ENCODE results near the gene PIK3R5.

PIK3R5 gene

DNA sequence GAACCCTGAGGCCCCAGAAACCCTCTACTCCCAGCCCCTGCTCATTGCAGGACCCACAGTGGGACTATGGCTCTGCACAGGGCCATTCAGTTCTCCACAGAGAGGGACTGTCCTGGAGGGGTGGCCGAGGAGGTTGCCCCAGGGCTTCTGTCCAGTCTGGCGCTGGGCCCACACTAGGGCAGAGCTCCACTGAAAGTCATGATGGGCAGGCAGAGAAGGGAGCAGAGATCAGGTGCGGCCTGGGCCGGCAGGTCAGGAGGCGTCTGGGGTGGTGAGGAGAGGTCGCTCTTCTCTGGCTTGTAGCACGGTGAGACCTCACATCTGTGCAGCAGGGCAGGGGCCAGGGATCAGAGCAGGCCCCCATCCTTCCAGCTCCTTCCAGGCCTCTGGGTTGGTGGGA, 85.0 kb downstream of the PIK3R5 start:
- Mint-ChIP-seq H3K27me3 (no peaks in the 10 kb centered on the region), H3K36me3 (ENCODE audit: low read depth) (peaks cover 60% of the 10 kb centered on the region), H3K4me1 (ENCODE audit: low read depth) (no peaks in the 10 kb centered on the region), H3K9me3 (no peaks in the 10 kb centered on the region), H3K4me3 (no peak overlapping the region), H3K27ac (peak overlapping the region; percentile 31)

DNA sequence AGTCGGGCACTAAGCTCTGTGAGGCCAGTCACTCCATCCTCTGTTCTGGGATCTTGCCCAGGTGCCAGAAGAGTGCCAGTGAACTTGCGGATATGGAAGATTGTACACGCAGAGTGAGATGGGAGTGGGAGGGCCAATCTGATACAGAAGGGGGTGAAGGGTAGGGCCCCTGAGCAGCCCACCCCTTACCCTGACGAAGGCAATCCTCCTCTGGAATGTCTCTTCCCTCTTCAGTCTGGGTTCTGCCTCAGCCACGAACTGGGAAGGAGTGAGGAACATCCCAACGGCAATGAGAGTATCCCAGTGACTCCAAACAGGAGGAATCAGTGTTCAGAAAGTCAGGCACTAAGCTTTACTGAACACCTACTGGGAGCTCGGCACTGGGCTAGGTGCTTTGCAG, 86.1 kb downstream of the PIK3R5 start:
- H3K4me3 Mint-ChIP-seq = no peak overlapping the region
- H3K4me1 Mint-ChIP-seq (ENCODE audit: low read depth) = peaks cover 6% of the 10 kb centered on the region
- H3K36me3 Mint-ChIP-seq (ENCODE audit: low read depth) = peaks cover 60% of the 10 kb centered on the region
- no peak overlapping the region for H3K27ac Mint-ChIP-seq
- H3K9me3 Mint-ChIP-seq = no peaks in the 10 kb centered on the region
- no peaks in the 10 kb centered on the region for H3K27me3 Mint-ChIP-seq

DNA sequence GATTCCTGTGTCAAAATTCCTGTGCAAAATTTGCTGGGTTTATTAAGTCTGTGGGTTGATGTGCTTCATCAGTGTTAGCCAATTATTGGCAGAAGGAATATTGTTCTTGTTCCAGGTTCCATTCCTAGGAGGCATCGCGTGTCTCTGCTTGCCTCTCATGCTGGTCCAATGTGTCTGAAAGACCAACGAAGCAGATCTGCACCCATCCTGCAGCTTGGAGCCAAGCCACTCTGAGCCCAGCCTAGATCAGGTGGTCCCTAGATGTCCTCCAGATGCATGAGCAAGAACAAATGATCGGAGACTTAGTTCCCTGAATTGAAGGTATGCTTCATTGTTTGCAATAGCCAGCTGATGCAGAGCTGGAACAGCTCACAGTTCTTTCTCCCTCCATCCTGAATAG, 87.5 kb downstream of the PIK3R5 start:
- Mint-ChIP-seq H3K4me1 (ENCODE audit: low read depth) (peaks cover 19% of the 10 kb centered on the region), H3K4me3 (no peak overlapping the region), H3K36me3 (ENCODE audit: low read depth) (peaks cover 49% of the 10 kb centered on the region), H3K27ac (no peak overlapping the region), H3K9me3 (no peaks in the 10 kb centered on the region), H3K27me3 (no peaks in the 10 kb centered on the region)

DNA sequence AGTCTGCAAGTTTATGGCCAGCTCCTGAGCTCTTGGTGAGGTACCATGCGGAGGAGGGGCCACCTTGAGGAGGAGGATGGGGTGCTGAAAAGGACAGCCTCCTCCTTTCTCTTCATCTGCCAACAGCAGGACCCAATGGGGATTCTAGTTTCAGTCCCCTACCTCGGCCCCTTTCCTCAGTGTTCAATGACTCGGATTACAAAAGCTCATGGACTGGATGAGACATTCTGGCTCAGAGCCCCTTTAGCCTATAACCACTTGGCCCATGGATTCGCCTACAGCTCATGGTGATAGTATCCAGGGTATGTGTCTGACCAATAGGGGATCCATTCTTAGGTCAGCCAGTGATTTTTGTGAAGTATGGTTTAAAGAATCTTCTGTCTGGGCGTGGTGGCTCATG, 89.5 kb downstream of the PIK3R5 start:
- H3K4me3 Mint-ChIP-seq = no peak overlapping the region
- no peaks in the 10 kb centered on the region for H3K27me3 Mint-ChIP-seq
- H3K4me1 Mint-ChIP-seq (ENCODE audit: low read depth) = peaks cover 19% of the 10 kb centered on the region
- H3K9me3 Mint-ChIP-seq = no peaks in the 10 kb centered on the region
- no peak overlapping the region for H3K27ac Mint-ChIP-seq
- peaks cover 31% of the 10 kb centered on the region for H3K36me3 Mint-ChIP-seq (ENCODE audit: low read depth)

DNA sequence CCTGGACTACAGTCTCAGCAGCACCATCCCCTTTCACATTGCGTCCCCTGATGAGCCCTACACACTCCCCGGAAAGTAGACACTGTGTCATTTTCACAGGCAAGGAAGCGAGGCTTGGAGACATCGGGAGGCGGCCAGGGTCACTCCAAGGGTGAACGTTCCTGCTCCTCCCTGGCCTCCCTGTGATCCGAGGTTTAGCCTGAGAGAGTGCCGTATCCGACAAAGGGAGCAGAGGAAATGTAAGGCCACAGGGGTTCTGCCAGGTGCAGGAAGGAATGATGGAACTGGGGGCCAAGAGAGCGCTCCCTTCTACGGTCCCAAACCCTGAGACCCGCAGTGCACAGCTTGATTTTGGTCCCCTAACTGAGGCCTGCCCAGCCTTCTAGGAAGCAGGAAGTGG, 90.1 kb downstream of the PIK3R5 start:
- Mint-ChIP-seq H3K27me3 (no peaks in the 10 kb centered on the region), H3K4me3 (no peak overlapping the region), H3K4me1 (ENCODE audit: low read depth) (peaks cover 19% of the 10 kb centered on the region), H3K27ac (no peak overlapping the region), H3K36me3 (ENCODE audit: low read depth) (peaks cover 29% of the 10 kb centered on the region), H3K9me3 (no peaks in the 10 kb centered on the region)

DNA sequence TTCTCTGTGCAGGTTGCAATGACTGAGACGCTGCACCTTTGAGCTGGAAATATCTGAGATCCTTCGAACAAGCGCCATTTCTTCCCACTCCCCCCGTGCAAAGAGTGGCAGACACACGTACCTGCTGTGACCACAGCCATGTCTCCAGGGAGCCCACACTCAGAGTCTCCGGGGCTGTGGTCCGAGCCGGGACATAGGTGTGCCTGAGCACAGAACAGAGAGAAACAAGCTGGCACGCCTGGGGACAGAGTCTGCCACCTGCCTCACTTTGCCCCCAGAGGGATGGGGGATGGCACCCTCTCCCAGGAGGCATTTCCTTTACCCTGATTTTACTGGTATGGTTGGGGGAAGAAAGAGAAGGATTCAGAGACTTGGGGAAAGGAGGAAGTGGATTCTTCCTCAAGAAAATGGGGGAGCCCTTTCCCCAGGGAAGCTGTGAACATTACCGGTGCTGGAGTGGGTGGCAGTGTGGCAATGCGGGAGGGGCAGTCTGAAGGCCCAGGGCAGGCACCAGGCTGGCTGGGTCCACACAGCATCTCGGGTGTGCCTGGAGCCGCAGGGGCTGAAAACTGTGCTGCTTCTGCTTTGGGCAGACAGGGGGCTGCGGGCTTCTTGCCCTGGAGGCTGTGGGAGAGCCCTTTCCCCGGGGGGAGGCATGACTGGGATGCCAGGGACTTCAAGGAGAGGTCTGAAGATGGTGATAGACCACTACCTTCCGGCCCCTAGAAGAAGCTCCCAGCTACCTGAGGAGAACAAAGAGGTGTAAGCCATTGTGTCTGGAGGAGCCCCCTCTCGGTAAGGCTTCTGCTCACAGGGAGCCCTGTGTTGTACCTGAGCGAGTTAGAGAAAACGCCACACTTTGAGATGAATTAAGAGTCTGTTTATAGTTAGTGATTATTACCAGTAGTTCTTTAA, 91.4 kb downstream of the PIK3R5 start:
- no peaks in the 10 kb centered on the region for H3K9me3 Mint-ChIP-seq
- no peak overlapping the region for H3K27ac Mint-ChIP-seq
- H3K27me3 Mint-ChIP-seq = no peaks in the 10 kb centered on the region
- peaks cover 19% of the 10 kb centered on the region for H3K4me1 Mint-ChIP-seq (ENCODE audit: low read depth)
- peaks cover 17% of the 10 kb centered on the region for H3K36me3 Mint-ChIP-seq (ENCODE audit: low read depth)
- no peak overlapping the region for H3K4me3 Mint-ChIP-seq

DNA sequence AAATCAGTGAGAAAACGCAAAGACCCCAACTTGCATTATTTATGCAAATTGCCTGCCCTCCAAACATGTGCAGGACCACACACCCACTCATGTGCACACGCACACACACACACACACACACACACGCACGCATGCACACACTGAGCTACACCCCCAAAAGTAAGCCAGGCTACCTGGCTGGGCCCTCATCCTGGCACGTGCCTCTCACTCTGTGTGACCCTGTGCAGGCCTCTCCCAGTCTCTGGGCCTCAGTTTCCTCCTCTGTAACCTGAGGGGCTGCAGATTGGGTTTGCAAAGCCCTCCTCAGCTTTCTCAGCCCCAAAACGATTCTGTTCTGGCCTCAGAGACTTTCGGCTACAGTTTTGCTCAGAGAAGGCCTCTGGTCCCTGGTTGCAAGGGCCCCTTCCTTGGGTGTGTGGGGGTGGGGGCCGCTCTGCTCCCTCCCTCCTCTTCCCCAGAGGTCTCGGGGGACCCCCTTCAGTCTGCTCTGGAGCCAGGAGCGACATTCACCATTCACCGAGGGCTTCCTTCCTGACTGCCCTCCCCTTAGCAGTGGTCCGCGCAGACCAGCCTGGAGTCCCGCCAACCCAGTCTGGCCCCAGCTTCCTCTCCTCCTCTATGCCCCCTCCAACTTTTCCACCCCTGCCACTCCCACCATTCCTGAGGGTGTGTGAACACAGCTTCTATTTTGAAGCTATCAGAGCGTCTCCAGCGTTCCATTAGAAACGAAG, 92.6 kb downstream of the PIK3R5 start:
- Mint-ChIP-seq H3K4me3 (no peak overlapping the region), H3K27me3 (no peaks in the 10 kb centered on the region), H3K27ac (no peak overlapping the region), H3K4me1 (ENCODE audit: low read depth) (peaks cover 31% of the 10 kb centered on the region), H3K9me3 (no peaks in the 10 kb centered on the region), H3K36me3 (ENCODE audit: low read depth) (peaks cover 10% of the 10 kb centered on the region)

DNA sequence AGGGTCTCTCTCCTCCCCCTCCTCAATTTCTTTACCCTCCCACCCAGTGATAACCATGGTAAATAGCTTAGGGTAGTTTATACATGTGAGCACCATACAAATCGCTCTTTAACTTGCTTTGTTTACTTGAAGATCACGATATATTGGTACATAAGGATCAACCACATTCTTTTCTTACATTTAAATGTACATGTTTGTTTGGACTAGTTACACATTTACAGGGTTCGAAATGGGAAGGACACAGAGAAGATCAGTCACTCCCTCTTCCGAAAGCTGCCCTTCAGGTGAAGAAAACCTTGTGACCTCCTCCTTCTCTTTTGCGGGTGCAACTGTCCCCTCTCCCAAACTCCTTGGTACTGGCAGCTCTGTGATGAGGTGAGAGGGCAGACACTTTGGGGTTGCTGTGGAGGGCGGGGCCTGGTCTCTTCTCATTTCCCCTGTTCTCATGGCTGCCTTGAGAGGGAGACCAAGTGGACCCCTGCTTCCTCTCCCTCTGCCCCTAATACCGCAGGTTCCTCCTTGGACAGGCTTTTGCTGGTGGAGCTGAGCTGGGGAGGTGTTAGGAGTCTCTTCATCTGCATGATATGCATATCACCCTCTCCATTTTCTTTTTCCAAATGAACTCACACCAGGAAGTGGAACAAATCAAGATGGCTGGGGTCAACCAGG, 93.3 kb downstream of the PIK3R5 start:
- H3K36me3 Mint-ChIP-seq (ENCODE audit: low read depth) = peaks cover 4% of the 10 kb centered on the region
- no peaks in the 10 kb centered on the region for H3K27me3 Mint-ChIP-seq
- no peaks in the 10 kb centered on the region for H3K9me3 Mint-ChIP-seq
- peaks cover 38% of the 10 kb centered on the region for H3K4me1 Mint-ChIP-seq (ENCODE audit: low read depth)
- H3K4me3 Mint-ChIP-seq = no peak overlapping the region
- H3K27ac Mint-ChIP-seq = no peak overlapping the region

DNA sequence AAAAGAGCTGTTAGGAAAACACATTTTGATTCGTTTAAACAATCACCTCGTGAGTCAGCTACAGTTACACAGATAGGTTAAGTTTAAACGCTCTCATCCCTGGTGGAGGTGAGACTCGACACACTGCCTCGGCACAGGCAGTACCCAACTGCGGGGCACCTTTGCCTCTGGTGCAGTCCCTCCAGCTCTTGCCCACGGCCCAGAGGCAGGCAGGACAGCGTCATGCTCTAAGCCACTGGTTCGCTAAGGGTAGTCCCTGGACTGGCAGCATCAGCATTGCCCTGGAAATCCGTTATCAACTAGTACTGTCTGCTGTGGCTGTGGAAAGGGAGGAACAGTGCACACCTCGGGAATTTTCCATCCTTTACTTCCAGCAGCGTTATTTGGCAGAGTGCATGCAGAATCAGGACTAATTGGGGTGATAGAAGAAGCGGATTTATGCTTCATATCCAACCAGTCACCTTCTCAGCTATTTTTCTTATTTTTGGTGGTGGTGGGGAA, 94.4 kb downstream of the PIK3R5 start:
- peaks cover 41% of the 10 kb centered on the region for H3K4me1 Mint-ChIP-seq (ENCODE audit: low read depth)
- no peaks in the 10 kb centered on the region for H3K9me3 Mint-ChIP-seq
- no peak overlapping the region for H3K4me3 Mint-ChIP-seq
- no peaks in the 10 kb centered on the region for H3K27me3 Mint-ChIP-seq
- H3K27ac Mint-ChIP-seq = no peak overlapping the region
- H3K36me3 Mint-ChIP-seq (ENCODE audit: low read depth) = no peaks in the 10 kb centered on the region

DNA sequence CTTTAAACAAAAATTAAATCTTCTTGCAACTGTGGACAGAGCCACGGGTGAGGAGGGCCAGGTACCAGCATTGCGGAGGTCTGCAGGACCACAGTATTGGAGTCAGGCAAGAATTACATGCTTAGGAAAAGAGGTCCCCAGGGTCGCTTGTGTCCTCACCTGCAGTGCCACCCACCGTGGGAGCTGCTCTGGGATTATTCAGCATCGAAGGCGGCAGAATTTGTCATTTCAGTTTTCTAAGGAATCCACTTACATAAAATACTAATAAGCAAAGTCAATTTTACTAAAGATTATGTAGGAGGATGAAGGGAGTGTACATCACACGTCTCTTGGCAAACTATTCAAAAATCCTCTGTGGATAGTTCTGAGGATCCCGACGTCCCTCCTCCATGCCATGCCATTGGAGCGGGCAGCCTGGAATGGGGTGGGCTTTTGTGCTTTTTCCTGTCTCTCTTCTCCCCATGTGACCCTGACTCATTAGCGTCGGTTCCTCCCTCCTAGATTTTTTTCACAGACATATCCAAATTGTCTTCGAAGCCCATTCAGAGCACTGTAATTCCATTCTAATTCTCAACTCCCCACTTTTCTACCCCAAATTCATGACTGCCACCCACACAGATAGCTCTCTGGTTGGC, 95.0 kb downstream of the PIK3R5 start:
- Mint-ChIP-seq H3K27me3 (no peaks in the 10 kb centered on the region), H3K4me1 (ENCODE audit: low read depth) (peaks cover 41% of the 10 kb centered on the region), H3K4me3 (no peak overlapping the region), H3K36me3 (ENCODE audit: low read depth) (no peaks in the 10 kb centered on the region), H3K27ac (no peak overlapping the region), H3K9me3 (no peaks in the 10 kb centered on the region)

DNA sequence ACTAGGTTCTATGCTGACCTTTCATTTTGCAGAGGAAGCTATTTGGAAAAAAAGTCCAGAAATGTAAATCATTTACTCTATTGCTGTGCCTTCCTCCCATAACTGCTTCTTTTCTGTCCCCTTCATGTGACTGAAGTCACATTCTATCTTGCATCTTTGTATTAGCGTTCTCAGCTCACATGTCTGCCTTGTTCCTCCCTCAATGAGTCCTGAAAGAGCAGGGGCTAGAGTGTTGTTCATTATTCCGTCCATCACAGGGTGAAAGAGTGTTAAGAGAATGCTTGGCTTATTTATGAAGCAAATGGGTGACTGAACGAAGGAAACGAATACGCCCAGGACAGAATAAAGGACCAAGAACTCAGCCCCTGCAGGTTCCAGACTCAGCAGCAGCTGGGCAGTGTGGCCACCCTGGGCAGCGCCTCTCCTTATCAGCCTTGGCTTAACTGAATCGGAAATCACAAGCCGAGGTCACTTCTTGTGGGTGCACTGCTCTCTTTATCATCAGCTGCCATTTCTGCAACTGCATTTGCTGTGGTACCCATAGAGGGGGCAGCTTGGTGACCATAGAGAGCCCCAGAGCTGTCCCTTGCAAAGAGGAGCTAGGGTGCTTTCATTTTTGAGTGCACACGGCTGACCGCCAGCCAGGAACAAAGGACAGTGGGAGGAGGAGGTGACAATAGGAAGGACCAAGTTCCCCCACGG, 96.2 kb downstream of the PIK3R5 start:
- Mint-ChIP-seq H3K4me3 (no peak overlapping the region), H3K9me3 (no peaks in the 10 kb centered on the region), H3K27me3 (no peaks in the 10 kb centered on the region), H3K4me1 (ENCODE audit: low read depth) (peaks cover 34% of the 10 kb centered on the region), H3K36me3 (ENCODE audit: low read depth) (no peaks in the 10 kb centered on the region), H3K27ac (no peak overlapping the region)

DNA sequence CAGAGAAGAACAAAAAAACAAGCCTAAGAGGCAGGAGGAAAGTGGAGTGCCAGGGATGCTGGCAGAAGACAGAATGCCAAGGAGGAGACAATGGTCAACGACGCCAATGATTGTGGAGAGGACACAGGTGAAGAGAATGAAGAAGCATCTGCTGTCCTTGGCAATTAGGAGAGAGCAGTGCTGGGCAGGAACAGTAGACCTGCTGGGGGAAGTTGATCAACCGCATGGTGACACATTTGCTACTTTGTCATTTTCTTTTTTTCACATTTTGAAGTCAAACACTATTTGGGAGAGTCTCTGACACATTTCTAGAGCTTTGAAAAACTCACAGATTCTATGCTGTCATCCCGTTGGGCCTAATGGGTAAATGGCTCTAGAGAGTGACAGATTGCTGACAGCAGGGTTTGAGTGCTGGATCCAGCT, 97.0 kb downstream of the PIK3R5 start:
- Mint-ChIP-seq H3K27me3 (no peaks in the 10 kb centered on the region), H3K27ac (no peak overlapping the region), H3K36me3 (ENCODE audit: low read depth) (no peaks in the 10 kb centered on the region)

DNA sequence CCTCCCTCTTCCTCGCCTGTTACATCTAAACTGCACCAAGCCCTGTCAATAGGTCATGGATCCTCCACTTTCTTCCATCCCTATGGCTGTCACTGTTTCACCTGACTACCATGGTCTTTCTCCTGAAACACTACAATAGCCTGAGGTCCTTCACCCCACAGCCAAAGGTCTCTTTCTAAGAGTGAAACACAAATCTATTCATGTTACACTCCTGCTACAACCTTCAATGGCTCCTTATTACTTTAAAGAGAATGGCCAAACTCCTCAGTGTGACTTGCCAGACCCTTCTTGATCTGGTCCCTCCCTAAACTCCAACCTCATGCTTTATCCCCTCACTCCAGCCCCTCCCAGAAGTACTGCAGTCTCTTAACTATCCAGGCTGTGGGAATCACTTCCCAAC, 97.4 kb downstream of the PIK3R5 start:
- H3K4me1 Mint-ChIP-seq (ENCODE audit: low read depth) = peaks cover 22% of the 10 kb centered on the region
- no peaks in the 10 kb centered on the region for H3K27me3 Mint-ChIP-seq
- H3K36me3 Mint-ChIP-seq (ENCODE audit: low read depth) = no peaks in the 10 kb centered on the region
- H3K4me3 Mint-ChIP-seq = peak overlapping the region; percentile 6
- no peaks in the 10 kb centered on the region for H3K9me3 Mint-ChIP-seq
- no peak overlapping the region for H3K27ac Mint-ChIP-seq

More for the DNA sequence above, 97.0 kb downstream of the PIK3R5 start:
- peaks cover 26% of the 10 kb centered on the region for H3K4me1 Mint-ChIP-seq (ENCODE audit: low read depth)
- no peak overlapping the region for H3K4me3 Mint-ChIP-seq
- H3K9me3 Mint-ChIP-seq = no peaks in the 10 kb centered on the region

DNA sequence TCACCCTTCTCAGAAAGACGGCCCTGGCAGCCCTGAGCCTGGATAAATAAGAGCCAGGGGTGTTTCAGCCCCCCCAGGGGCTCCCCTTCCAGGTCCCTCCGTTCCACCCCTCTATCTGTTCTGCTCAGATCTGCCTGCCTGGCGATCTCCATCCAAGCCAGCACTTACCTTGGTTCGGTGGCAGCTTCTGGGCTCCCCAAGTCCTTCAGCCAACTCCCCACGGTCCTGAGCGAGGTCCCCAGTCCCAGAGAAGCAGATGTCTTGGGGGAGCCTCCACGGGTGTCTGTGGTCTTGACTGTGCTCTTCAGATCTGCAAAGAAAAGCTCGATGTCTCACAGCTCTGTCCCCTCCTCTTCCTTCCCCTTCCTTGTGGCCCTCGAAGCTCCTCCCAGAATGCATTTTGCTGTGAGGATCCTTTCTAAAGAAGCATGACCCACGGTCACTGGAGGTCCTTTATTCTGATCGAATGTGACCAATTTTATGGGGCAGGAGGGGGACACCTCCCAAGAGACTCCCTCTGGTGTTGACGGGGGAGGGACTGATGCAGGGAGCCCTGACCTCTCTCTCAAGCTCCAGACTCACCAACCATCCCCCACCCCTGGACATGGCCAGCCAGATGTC, 98.0 kb downstream of the PIK3R5 start, which contains the start of gene PIK3R6:
Gene PIK3R6, minus strand, starts transcription at position 314 of the 621 bp plus-strand sequence. CDS start 17,880 bp downstream, outside the sequence.
- peak within 1 kb of the TSS; percentile 65 for H3K27ac Mint-ChIP-seq
- no peaks in the 10 kb centered on the region for H3K36me3 Mint-ChIP-seq (ENCODE audit: low read depth)
- H3K4me3 Mint-ChIP-seq = peak within 1 kb of the TSS; percentile 70
- peaks cover 23% of the 10 kb centered on the region for H3K4me1 Mint-ChIP-seq (ENCODE audit: low read depth)
- no peaks in the 10 kb centered on the region for H3K9me3 Mint-ChIP-seq
- no peaks in the 10 kb centered on the region for H3K27me3 Mint-ChIP-seq
